ENCODE results near the gene SPO11.
"Not testable (repeated sequence)": the region's sequence is repeated elsewhere in the genome, so short reads cannot be mapped to it uniquely, and the experiment has no call there.

SPO11 gene

GRCh38 chr20:57346477-57346876 lies 16.9 kb downstream of the SPO11 start:
- DNase-seq, result peak; percentile 60

- no peak for DNase-seq
Measured at GRCh38 chr20:57347393-57347792, 17.8 kb downstream of the SPO11 start.

GRCh38 chr20:57348200-57348921 lies 18.8 kb downstream of the SPO11 start:
- not testable (repeated sequence) for DNase-seq

- not testable (repeated sequence) for DNase-seq
Measured at GRCh38 chr20:57348922-57349574, 19.4 kb downstream of the SPO11 start.

GRCh38 chr20:57350081-57350710 lies 20.6 kb downstream of the SPO11 start:
- no peak for DNase-seq

GRCh38 chr20:57350726-57351041 lies 21.1 kb downstream of the SPO11 start:
- DNase-seq, result not testable (repeated sequence)

- DNase-seq, result peak; percentile 91
Measured at GRCh38 chr20:57351042-57351783, 21.6 kb downstream of the SPO11 start, which contains the start of gene RAE1. Gene RAE1 (plus strand): TSS chr20:57351255. CDS start chr20:57354039, 2,784 bp downstream.

GRCh38 chr20:57352305-57352704 lies 22.7 kb downstream of the SPO11 start:
- DNase-seq, result no peak

- no peak for DNase-seq
Measured at GRCh38 chr20:57353351-57353750, 23.7 kb downstream of the SPO11 start.

- DNase-seq, result no peak
Measured at GRCh38 chr20:57361517-57361916, 31.9 kb downstream of the SPO11 start.

GRCh38 chr20:57364451-57364850 lies 34.8 kb downstream of the SPO11 start:
- DNase-seq, result no peak

- DNase-seq, result no peak
Measured at GRCh38 chr20:57369596-57369995, 40.0 kb downstream of the SPO11 start.

GRCh38 chr20:57370316-57370715 lies 40.7 kb downstream of the SPO11 start:
- no peak for DNase-seq

- no peak for DNase-seq
Measured at GRCh38 chr20:57371363-57371762, 41.8 kb downstream of the SPO11 start.

GRCh38 chr20:57372157-57372556 lies 42.6 kb downstream of the SPO11 start:
- no peak for DNase-seq

GRCh38 chr20:57372581-57373350 lies 43.2 kb downstream of the SPO11 start:
- DNase-seq, result no peak

GRCh38 chr20:57374343-57374930 lies 44.8 kb downstream of the SPO11 start:
- no peak for DNase-seq

GRCh38 chr20:57374931-57375651 lies 45.5 kb downstream of the SPO11 start:
- DNase-seq, result no peak

GRCh38 chr20:57375652-57376230 lies 46.1 kb downstream of the SPO11 start:
- DNase-seq, result no peak

- no peak for DNase-seq
Measured at GRCh38 chr20:57377350-57377749, 47.7 kb downstream of the SPO11 start.

- DNase-seq, result no peak
Measured at GRCh38 chr20:57378107-57378506, 48.5 kb downstream of the SPO11 start.

Measured in effector CD4-positive, alpha-beta T cell (primary cell).